NCI-H774 (cell line): ENCODE data around the gene GPC2.
"Not testable (repeated sequence)": the region's sequence is repeated elsewhere in the genome, so short reads cannot be mapped to it uniquely, and the experiment has no call there.

Experiments
- DNase-seq: peaks from one replicate; lab custom pipeline; 2025; lab: John Stamatoyannopoulos, UW

GPC2 gene, protein sequence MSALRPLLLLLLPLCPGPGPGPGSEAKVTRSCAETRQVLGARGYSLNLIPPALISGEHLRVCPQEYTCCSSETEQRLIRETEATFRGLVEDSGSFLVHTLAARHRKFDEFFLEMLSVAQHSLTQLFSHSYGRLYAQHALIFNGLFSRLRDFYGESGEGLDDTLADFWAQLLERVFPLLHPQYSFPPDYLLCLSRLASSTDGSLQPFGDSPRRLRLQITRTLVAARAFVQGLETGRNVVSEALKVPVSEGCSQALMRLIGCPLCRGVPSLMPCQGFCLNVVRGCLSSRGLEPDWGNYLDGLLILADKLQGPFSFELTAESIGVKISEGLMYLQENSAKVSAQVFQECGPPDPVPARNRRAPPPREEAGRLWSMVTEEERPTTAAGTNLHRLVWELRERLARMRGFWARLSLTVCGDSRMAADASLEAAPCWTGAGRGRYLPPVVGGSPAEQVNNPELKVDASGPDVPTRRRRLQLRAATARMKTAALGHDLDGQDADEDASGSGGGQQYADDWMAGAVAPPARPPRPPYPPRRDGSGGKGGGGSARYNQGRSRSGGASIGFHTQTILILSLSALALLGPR

DNA sequence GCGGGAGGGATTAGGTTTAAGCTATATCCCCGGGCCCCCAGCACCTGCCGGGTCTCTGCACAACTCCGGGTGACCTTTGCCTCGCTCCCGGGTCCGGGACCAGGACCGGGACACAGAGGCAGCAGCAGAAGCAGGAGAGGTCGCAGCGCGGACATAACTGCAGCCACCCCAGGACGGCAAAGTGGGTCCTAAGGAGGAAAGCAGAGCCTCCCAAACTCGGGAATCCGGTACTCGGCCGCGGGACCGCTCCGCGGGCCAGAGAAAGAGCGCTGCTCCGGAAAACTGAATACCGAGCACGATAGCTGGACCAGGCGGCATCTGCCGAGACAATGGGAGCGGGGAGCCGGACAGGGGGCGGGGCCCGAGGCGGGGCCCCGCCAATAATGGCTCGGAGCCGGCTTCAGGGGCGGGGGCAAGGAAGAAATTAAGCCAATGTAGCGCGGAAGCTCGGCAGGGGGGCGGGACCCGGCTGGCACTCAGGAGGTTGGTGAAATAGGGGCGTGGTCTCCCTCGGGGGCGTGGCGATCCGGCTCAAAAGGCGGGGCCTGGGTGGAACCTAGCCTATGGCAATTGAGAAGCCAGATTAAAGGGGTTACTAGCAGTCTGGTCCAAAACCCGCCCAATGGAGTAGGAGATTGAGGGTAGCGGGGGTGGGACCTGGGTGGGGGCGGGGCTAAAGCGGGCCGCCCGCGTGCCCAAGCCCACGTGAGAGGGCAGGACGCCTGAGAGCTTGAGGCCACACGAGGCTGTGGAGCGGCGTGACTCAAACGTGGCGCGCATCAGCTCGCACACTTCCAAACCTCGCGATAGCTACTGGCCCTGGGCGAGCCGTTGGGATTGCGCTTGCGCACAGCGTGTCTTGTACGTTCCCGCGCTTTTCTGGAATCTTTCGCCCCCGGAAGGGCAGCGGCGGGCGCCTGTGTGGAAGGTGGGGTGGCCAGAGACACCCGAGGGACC is at the start of gene GPC2, which contains the start of gene STAG3:
GPC2 (minus strand) TSS at position 337 of the 957 bp plus-strand sequence; CDS start at position 155, 182 bp downstream.
STAG3 (plus strand) TSS at position 874 of the 957 bp plus-strand sequence. CDS start 2,639 bp downstream, outside the sequence.
- DNase-seq: peak; percentile 90

GRCh38 chr7:100224891-100225290 is 47.7 kb upstream of the GPC2 start:
- not testable (repeated sequence) for DNase-seq

DNA sequence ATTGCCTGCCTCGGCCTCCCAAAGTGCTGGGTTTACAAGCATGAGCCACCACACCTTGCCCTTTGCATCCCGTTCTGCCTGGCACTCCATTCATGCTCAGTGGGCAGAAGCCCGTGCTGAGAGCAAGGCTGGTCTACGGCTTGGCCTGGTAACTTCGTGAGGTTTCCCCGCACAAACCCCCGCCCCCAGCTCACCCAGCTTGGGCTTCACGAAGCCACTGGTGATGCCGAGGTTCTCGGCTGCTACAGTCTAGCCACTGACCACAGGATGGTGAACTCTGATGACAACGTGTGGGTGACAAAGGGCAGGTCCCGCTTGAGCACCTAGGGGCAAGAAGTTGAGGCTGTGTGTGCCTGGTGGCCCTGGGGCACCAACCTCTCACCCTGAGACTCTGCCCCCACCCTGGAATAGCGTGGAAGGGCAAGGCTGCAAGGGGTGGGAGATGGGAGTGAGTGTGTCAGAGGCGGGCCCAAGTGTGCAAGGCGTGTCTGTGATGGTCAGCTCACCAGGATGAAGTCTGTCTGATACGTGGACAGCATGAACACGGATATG is 46.3 kb upstream of the GPC2 start:
- not testable (repeated sequence) for DNase-seq

DNA sequence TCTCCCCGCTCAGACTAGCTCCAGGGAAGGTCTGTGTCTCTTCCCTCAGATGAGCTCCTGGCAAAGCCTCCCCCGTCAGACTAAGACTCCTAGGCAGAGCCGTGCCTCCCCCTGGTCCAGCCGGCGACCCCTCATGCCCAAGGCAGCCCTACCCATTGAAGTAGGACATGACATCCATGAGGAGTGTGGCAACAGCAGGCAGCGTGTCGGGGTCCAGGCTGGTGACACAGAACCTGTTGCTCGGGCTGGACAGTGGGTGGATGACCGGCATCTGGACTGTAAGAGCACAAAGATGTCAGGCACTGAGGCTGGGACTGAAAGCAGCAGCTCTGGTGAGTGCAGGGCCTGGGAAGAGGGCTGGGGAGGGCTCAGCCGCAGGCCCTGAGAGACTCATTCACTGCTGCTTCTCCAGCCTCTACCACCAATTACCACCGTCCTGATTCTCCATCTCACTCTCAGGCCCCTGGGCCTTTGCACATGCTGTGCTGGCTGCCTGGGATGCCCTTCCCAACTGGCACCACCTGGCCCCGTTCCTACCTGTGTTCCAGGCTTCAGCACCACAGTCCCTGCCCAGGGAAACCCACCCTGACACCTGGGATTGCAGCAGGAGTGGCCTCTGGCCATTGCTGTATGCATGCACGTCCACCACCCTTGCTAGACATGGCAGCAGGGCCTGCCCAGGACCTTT is 45.4 kb upstream of the GPC2 start:
- no peak for DNase-seq

DNA sequence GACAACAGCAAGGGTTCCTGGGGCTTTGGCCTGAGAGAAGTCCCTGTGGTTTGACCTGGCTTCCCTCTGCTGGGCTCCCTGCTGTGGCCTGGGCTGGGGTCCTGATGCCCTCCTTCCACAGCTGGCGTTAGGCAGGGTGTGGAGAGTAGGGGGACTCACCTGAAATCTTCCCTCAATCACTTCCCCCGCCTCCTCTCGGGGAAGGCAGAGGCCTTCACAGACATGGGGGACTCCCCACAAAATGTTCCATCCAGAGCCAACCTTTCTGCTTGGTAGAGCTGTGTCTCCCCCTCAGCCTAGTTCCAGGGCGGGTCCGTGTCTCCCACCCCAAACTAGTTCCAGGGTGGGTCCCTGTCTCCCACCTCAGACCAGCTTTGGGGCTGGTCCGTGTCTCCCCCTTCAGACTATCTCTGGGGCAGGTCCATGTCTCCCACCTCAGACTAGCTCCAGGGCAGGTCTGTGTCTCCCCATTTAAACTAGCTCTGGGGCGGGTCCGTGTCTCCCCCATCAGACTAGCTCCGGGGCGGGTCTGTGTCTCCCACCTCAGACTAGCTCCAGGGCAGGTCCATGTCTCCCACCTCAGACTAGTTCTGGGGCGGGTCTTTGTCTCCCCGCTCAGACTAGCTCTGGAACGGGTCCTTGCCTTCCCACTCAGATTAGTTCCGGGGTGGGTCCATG is 44.7 kb upstream of the GPC2 start:
- DNase-seq: no peak

DNA sequence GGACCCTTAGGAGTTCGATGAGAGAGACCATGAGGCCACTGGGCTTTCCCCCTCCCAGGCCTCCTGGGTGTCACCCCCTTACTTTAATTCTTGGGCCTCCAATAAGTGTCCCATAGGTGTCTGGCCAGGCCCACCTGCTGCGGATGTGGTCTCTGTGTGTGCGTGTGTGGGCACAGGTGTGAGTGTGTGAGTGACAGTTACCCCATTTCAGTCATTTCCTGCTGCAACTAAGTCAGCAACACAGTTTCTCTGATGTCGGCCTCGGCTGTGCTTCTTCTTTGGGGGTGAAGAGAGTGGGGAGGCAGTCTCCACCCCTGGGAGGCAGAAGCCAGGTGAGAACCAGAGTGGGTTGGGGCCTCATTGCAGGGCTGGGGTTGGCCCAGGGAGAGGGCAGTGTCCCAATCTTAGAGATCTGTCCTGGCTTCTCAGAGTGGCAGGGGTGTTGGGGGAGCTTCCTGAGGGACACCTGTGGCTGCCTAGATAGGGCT is 44.1 kb upstream of the GPC2 start:
- no peak for DNase-seq

- DNase-seq: no peak
Measured at GRCh38 chr7:100220586-100221230, 43.5 kb upstream of the GPC2 start.

DNA sequence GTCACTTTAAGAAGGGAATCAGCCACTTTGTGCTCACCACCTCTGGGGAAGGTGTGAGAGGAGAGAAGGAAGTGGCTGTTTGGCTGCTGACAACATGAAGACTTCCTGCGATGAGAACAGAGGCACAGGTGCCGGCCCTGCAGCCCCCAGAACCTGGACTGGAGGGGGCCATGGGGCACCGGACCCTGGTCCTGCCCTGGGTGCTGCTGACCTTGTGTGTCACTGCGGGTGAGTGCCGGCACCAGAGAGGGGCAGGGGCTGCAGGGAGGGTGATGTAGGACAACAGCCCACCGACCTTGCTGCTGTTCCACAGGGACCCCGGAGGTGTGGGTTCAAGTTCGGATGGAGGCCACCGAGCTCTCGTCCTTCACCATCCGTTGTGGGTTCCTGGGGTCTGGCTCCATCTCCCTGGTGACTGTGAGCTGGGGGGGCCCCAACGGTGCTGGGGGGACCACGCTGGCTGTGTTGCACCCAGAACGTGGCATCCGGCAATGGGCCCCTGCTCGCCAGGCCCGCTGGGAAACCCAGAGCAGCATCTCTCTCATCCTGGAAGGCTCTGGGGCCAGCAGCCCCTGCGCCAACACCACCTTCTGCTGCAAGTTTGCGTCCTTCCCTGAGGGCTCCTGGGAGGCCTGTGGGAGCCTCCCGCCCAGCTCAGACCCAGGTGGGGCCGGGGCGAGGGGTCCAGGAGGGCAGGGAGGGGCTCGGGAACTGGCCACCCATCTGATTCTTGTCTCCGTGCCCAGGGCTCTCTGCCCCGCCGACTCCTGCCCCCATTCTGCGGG is 42.8 kb upstream of the GPC2 start, which contains the start of gene PVRIG:
PVRIG (plus strand) TSS at position 149 of the 785 bp plus-strand sequence; CDS start at position 171, 22 bp downstream.
- not testable (repeated sequence) for DNase-seq

DNA sequence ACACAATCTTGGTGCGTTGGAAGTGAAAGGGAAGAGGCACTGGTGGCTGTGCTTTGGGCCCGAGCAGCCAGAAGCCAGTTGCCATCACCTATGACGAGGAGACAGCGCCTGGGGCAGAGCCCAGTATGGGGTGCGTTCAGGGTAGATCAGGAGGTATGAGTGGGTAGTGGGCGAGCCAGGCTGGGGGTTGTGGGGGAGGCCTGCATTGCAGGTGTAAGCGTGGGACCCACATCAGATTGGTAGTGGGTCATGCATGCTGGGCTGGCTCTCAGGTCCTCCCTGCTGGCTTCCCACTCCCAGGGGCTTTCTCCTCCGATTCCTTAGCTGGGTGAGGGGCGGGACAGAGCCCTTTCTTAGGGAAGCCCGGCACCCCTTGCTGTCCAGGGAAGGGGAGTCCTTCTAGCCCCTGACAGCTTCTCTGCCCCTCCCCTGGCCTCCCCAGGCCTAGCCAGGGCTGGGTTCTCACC is 42.1 kb upstream of the GPC2 start:
- no peak for DNase-seq

GRCh38 chr7:100217934-100218333 is 40.8 kb upstream of the GPC2 start:
- peak; percentile 33 for DNase-seq

- no peak for DNase-seq
Measured at GRCh38 chr7:100215895-100216294, 38.7 kb upstream of the GPC2 start.

GRCh38 chr7:100214356-100214755 is 37.2 kb upstream of the GPC2 start:
- not testable (repeated sequence) for DNase-seq

- no peak for DNase-seq
Measured at GRCh38 chr7:100213672-100214071, 36.5 kb upstream of the GPC2 start.

- DNase-seq: no peak
Measured at GRCh38 chr7:100212631-100213286, 35.6 kb upstream of the GPC2 start.

DNA sequence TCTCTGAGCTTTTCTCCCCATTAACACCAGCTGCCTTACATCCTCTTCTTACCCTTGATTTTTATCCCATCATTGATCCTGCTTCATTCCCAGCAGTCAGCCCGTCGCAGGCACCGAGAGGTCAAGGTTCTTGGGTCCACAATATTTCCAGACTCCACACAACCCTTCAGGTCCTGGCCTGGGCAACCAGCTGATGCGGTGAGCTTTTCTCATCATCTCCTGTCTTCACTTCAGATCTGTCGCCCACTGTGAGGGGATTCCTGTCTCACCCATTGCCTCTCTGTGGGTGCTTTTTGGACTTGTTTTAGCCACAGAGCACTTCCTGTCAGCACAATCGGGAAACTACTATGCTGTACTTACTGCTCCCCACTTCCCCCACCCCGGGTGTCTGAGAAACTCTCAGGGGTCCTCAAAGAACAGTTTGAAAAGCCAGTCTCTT is 34.2 kb upstream of the GPC2 start:
- DNase-seq: no peak

DNA sequence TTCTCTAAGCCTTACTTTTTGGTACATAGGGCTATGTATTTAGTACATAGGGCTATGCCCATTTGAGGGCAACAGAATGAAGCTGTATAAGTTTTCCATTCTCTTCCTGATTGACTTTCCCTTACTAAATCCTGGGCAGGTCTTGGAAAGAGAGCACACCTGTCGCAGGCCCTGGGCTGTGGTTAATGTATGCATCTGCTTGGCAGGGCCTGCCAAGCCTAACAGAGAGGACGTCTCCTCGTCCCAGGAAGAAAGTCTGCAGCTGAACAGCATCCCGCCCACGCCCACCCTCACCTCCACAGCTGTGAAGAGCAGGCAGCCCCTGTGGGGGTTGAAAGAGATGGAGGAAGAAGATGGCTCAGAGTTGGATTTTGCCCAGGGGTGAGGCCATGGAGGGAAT is 33.6 kb upstream of the GPC2 start:
- no peak for DNase-seq

DNA sequence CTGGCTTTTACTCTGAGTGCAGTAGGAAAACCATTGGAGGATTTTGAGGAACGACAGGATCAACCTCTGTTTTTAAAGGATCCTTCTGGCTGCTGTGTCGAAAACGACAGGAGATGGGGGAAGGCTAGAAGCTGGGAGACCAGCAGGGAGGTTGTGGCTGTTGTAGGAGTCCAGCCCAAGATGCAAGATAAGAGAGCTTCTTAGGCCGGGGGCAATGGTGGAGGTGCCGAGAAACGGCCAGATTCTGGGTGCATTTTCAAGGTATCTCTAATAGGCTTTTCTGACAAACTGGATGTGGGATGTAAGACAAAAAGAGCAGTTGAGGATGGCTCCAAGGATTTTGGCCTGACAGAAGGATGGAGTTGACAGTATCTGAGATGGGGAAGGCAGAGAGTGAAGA is 32.3 kb upstream of the GPC2 start:
- DNase-seq: no peak

GRCh38 chr7:100208911-100209408 is 31.8 kb upstream of the GPC2 start:
- no peak for DNase-seq
